ENCODE data around the gene KDM4C. TPM values are rescaled to one million over a fixed set of nuclear protein-coding genes. Genes with fewer than 3 reads are reported as not detected.

KDM4C gene
- total and polyA plus RNA-seq, 2 donors (not counting 1 experiment from before 2014, with no cell fraction given), result 13.0 to 39.0 TPM

DNA sequence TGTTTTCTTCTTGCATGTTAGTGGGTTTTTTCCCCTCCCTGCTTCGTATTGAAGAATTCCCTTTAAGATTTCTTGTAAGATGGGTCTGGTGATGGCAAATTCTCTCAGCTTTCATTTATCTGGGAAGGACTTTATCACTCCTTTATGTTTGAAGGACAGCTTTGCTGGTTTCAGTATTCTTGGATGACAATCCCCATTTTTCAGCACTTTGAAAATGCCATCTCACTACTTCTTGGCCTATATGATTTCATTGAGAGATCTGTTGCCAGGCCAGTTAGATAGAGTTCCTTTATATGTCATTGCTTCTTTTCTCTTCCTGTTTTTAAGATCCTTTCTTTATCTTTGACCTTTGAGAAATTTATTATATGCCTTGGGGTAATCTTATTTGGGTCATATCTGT lies 106.3 kb downstream of the KDM4C start:
- no peaks in the 10 kb centered on the region for H3K36me3 ChIP-seq (ENCODE audit: control insufficient read depth, insufficient read depth, low read length)
- no peak overlapping the region for H3K4me3 ChIP-seq (replicated peaks in 1 of 4; ENCODE audit: control extremely low read depth in 1 of 4, insufficient read depth in 1 of 4, low read depth in 3 of 4, low read length in 4 of 4)
- H3K79me2 ChIP-seq (ENCODE audit: control insufficient read depth, insufficient read depth, low read length), result no peaks in the 10 kb centered on the region
- no peak overlapping the region for H3K4me2 ChIP-seq (ENCODE audit: extremely low read depth, insufficient read depth, low read length)
- no peaks in the 10 kb centered on the region for H3K9me3 ChIP-seq (ENCODE audit: control insufficient read depth, insufficient read depth, low read depth, low read length)
- H4K20me1 ChIP-seq (ENCODE audit: control insufficient read depth, extremely low read depth, insufficient read depth, low read length), result no peaks in the 10 kb centered on the region
- no peaks in the 10 kb centered on the region for H3K4me1 ChIP-seq (ENCODE audit: control insufficient read depth, extremely low read depth, insufficient read depth, low read length)
- H3K27me3 ChIP-seq (ENCODE audit: control insufficient read depth, insufficient read depth, low read length), result no peaks in the 10 kb centered on the region
- H3K27ac ChIP-seq (ENCODE audit: insufficient read depth, low read length), result no peak overlapping the region
- no peak for DNase-seq (ENCODE audit: low read depth in 2 of 2)
- no peak overlapping the region for H3K9ac ChIP-seq (ENCODE audit: insufficient read depth, low read length)
- H2AFZ ChIP-seq (ENCODE audit: low read length), result no peak overlapping the region
- no peak for TF ChIP-seq EZH2 (IDR thresholded peaks at IDR 0.05; ENCODE audit: low read length, missing control alignments)
- TF ChIP-seq, protein P1, sequence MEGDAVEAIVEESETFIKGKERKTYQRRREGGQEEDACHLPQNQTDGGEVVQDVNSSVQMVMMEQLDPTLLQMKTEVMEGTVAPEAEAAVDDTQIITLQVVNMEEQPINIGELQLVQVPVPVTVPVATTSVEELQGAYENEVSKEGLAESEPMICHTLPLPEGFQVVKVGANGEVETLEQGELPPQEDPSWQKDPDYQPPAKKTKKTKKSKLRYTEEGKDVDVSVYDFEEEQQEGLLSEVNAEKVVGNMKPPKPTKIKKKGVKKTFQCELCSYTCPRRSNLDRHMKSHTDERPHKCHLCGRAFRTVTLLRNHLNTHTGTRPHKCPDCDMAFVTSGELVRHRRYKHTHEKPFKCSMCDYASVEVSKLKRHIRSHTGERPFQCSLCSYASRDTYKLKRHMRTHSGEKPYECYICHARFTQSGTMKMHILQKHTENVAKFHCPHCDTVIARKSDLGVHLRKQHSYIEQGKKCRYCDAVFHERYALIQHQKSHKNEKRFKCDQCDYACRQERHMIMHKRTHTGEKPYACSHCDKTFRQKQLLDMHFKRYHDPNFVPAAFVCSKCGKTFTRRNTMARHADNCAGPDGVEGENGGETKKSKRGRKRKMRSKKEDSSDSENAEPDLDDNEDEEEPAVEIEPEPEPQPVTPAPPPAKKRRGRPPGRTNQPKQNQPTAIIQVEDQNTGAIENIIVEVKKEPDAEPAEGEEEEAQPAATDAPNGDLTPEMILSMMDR (conservative IDR thresholded peaks at IDR 0.05 in 1 of 2, IDR thresholded peaks at IDR 0.05 in 1 of 2; ENCODE audit: low read depth in 1 of 2, low read length in 2 of 2), result no peak

DNA sequence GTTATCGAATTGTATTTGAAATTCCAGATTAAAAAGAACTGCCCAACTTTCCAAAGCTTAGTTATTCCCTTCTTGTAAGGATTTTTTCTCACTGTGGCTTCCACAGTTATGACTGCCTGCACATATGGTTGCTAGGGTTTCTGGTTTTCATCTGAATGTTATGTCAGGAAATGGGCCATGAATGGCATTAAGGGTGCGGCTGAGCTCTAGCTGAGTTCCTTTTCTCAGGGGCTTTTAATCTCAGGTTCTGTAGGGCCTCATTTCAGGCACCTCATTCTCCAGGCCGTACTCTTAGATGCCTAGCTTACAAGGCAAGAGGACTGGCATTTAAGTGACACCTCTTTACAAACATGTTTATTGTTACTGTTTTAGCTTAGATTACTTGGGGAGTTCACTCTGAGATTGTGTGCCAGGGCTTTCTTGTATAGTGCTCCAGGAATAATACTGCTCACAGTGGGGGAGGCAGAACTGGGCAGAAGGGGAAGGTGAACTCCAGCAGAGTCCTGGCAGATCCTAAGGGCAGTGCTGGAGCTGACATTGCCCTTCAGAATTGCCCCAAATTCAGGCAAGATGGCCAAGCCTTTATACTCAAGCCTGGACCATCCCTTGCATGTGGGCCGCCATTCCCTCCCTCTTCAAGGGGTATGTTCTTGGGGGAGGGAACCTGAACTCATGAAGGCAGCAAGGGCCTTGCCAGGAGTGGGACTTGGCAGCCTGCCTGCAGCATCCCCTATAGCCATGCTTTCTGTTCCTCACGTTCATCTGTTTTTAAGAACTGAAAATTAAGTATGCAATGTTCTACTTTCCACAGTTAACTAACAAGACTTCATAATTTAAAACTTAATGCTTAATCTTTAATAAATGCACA lies 111.5 kb downstream of the KDM4C start:
- DNase-seq (ENCODE audit: low read depth in 2 of 2), result no peak
- no peak overlapping the region for H3K27ac ChIP-seq (ENCODE audit: insufficient read depth, low read length)
- H2AFZ ChIP-seq (ENCODE audit: low read length), result no peak overlapping the region
- H3K4me3 ChIP-seq (replicated peaks in 1 of 4; ENCODE audit: control extremely low read depth in 1 of 4, insufficient read depth in 1 of 4, low read depth in 3 of 4, low read length in 4 of 4), result no peak overlapping the region
- H3K79me2 ChIP-seq (ENCODE audit: control insufficient read depth, insufficient read depth, low read length), result no peaks in the 10 kb centered on the region
- no peaks in the 10 kb centered on the region for H4K20me1 ChIP-seq (ENCODE audit: control insufficient read depth, extremely low read depth, insufficient read depth, low read length)
- H3K9ac ChIP-seq (ENCODE audit: insufficient read depth, low read length), result no peak overlapping the region
- H3K27me3 ChIP-seq (ENCODE audit: control insufficient read depth, insufficient read depth, low read length), result no peaks in the 10 kb centered on the region
- TF ChIP-seq EZH2 (IDR thresholded peaks at IDR 0.05; ENCODE audit: low read length, missing control alignments), result no peak
- TF ChIP-seq, protein P1 (conservative IDR thresholded peaks at IDR 0.05 in 1 of 2, IDR thresholded peaks at IDR 0.05 in 1 of 2; ENCODE audit: low read depth in 1 of 2, low read length in 2 of 2), result no peak
- no peaks in the 10 kb centered on the region for H3K36me3 ChIP-seq (ENCODE audit: control insufficient read depth, insufficient read depth, low read length)
- no peaks in the 10 kb centered on the region for H3K4me1 ChIP-seq (ENCODE audit: control insufficient read depth, extremely low read depth, insufficient read depth, low read length)
- no peak overlapping the region for H3K4me2 ChIP-seq (ENCODE audit: extremely low read depth, insufficient read depth, low read length)
- H3K9me3 ChIP-seq (ENCODE audit: control insufficient read depth, insufficient read depth, low read depth, low read length), result no peaks in the 10 kb centered on the region

DNA sequence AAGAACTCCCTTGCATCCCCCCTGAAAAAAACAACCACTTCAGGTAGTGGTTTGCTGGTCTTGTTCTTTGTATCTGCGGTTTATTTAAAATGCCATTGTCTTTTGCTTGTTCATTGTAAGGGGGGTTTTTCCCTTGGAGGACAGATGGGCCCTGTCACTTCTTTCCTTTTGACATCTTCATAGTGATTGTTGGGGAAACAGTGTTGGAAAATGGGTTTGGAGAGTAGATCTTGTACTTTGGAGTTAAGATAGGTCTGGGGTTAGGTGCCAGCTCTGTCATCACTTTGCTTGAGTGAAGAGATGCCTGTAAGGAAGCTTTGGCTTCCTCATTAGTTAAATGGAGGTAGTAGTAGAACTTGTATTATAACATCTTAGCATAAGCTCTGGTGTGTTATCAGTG lies 112.4 kb downstream of the KDM4C start:
- H3K4me1 ChIP-seq (ENCODE audit: control insufficient read depth, extremely low read depth, insufficient read depth, low read length), result no peaks in the 10 kb centered on the region
- H3K27ac ChIP-seq (ENCODE audit: insufficient read depth, low read length), result no peak overlapping the region
- no peak for TF ChIP-seq EZH2 (IDR thresholded peaks at IDR 0.05; ENCODE audit: low read length, missing control alignments)
- TF ChIP-seq, protein P1 (conservative IDR thresholded peaks at IDR 0.05 in 1 of 2, IDR thresholded peaks at IDR 0.05 in 1 of 2; ENCODE audit: low read depth in 1 of 2, low read length in 2 of 2), result no peak

More for the DNA sequence above, 112.4 kb downstream of the KDM4C start:
- no peaks in the 10 kb centered on the region for H3K36me3 ChIP-seq (ENCODE audit: control insufficient read depth, insufficient read depth, low read length)
- H2AFZ ChIP-seq (ENCODE audit: low read length), result no peak overlapping the region
- H3K4me2 ChIP-seq (ENCODE audit: extremely low read depth, insufficient read depth, low read length), result no peak overlapping the region
- H3K9ac ChIP-seq (ENCODE audit: insufficient read depth, low read length), result no peak overlapping the region
- no peak overlapping the region for H3K4me3 ChIP-seq (replicated peaks in 1 of 4; ENCODE audit: control extremely low read depth in 1 of 4, insufficient read depth in 1 of 4, low read depth in 3 of 4, low read length in 4 of 4)
- H3K27me3 ChIP-seq (ENCODE audit: control insufficient read depth, insufficient read depth, low read length), result no peaks in the 10 kb centered on the region
- H4K20me1 ChIP-seq (ENCODE audit: control insufficient read depth, extremely low read depth, insufficient read depth, low read length), result no peaks in the 10 kb centered on the region
- H3K79me2 ChIP-seq (ENCODE audit: control insufficient read depth, insufficient read depth, low read length), result no peaks in the 10 kb centered on the region
- H3K9me3 ChIP-seq (ENCODE audit: control insufficient read depth, insufficient read depth, low read depth, low read length), result no peaks in the 10 kb centered on the region
- DNase-seq (ENCODE audit: low read depth in 2 of 2), result no peak
